Activated T-cell treated with anti-CD3 and anti-CD28 coated beads, Interleukin-2, amount 50 U/mL, for 24 hours (primary cell): Measurements from ENCODE around the gene SRL.

Experiments used
- DNase-seq: peaks from one replicate; pipeline ENCODE4 v3.0.0-alpha.2; 2020
- H3K27ac Mint-ChIP-seq: 2 replicates; pipeline ENCODE4 v1.8.0; 2020; ENCODE audit warnings: mild to moderate bottlenecking, mixed read lengths
- H3K27me3 Mint-ChIP-seq: 2 replicates; pipeline ENCODE4 v1.8.0; 2020; ENCODE audit warnings: mixed read lengths
- H3K36me3 Mint-ChIP-seq: 2 replicates; pipeline ENCODE4 v1.8.0; 2020; ENCODE audit warnings: low read depth, mixed read lengths
- H3K4me1 Mint-ChIP-seq: 2 replicates; pipeline ENCODE4 v1.8.0; 2020; ENCODE audit warnings: low read depth, mixed read lengths
- H3K4me3 Mint-ChIP-seq: 2 replicates; pipeline ENCODE4 v1.8.0; 2020; ENCODE audit warnings: mild to moderate bottlenecking, moderate library complexity, mixed read lengths
- H3K9me3 Mint-ChIP-seq: 2 replicates; pipeline ENCODE4 v1.8.0; 2020; ENCODE audit warnings: mixed read lengths

The SRL gene

GRCh38 chr16:4246777-4247459 lies 5.0 kb upstream of the SRL start:
- peaks cover 3% of the 10 kb centered on the region for H3K4me1 Mint-ChIP-seq
- H3K4me3 Mint-ChIP-seq = no peak overlapping the region
- H3K9me3 Mint-ChIP-seq = no peaks in the 10 kb centered on the region
- no peak for DNase-seq
- no peak overlapping the region for H3K27ac Mint-ChIP-seq
- peaks cover 16% of the 10 kb centered on the region for H3K36me3 Mint-ChIP-seq
- H3K27me3 Mint-ChIP-seq = no peaks in the 10 kb centered on the region

DNA sequence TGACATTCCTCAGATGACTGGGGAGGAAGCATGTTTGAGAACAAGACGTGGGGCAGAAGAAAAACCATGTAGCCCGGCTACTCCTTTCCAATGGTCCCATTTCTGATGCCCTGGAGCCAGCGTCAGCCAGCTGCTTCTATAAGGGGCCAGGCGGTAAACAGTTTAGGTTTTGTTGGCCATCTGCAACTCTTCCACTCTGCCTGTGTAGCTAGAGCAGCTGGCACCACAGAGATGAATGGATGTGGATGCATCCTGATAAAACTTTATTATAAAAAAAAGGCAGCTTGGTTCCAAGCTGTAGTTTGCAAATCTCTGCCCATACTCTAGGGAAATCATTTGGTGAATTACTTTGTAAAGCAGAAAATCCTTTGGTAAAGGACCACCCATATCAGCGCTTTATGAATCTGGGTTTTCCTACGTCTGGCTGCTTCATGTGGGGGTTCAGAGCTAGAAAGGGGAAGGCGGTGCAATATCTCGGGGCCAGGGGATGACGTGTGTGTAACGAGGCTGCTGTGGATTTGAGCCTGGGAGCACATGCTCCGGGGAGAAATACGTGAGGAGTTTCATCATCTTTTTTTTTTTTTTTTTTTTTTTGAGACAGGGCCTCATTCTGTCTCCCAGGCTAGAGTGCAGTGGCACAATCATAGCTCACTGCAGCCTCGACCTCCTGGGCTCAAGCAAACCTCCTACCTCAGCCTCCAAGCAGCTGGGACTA lies 3.4 kb upstream of the SRL start:
- H3K9me3 Mint-ChIP-seq = no peaks in the 10 kb centered on the region

DNA sequence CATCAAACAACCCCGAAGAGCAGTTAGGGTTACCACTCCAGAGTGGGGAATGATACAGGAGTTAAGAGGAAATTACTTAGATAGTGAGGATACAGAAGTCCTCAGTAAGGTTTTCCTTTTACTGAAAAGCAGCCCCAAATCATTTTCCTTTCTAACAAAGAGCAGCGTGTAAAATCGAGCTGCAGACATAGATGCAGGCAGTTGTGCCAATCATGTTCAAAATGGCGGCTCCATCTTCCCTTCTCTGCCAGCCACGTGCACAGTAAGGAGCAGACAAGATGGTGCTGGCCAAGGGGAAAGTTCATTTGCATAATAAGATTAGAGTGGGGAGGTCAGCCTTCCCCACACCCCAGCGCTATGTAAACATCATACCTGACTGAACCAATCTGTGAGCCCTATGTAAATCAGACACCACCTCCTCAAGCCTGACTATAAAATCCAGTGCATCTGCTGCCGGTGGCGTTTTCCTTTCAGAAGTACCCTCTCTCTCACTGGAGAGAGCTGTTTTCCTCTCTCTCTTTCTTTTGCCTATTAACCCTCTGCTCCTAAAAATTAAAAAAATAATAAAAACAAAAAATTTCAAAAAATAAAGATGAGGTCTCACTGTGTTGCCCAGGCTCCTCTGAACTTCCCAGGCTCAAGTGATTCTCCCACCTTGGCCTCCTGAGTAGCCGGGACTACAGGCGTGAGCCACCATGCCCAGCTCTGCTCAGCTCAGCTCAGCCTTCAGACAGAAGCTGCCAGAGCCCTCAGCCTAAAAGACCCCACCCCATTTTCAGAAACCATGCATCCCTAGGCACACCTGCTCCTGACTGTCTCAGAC lies 2.6 kb upstream of the SRL start:
- H3K27ac Mint-ChIP-seq = no peak overlapping the region
- H3K27me3 Mint-ChIP-seq = no peaks in the 10 kb centered on the region
- H3K4me1 Mint-ChIP-seq = no peaks in the 10 kb centered on the region
- peaks cover 8% of the 10 kb centered on the region for H3K36me3 Mint-ChIP-seq
- DNase-seq = no peak
- no peaks in the 10 kb centered on the region for H3K9me3 Mint-ChIP-seq
- H3K4me3 Mint-ChIP-seq = no peak overlapping the region

More for the DNA sequence above, 3.4 kb upstream of the SRL start:
- H3K27me3 Mint-ChIP-seq = no peaks in the 10 kb centered on the region
- H3K4me1 Mint-ChIP-seq = peaks cover 3% of the 10 kb centered on the region
- H3K27ac Mint-ChIP-seq = no peak overlapping the region
- no peak for DNase-seq
- H3K36me3 Mint-ChIP-seq = peaks cover 14% of the 10 kb centered on the region
- H3K4me3 Mint-ChIP-seq = no peak overlapping the region

DNA sequence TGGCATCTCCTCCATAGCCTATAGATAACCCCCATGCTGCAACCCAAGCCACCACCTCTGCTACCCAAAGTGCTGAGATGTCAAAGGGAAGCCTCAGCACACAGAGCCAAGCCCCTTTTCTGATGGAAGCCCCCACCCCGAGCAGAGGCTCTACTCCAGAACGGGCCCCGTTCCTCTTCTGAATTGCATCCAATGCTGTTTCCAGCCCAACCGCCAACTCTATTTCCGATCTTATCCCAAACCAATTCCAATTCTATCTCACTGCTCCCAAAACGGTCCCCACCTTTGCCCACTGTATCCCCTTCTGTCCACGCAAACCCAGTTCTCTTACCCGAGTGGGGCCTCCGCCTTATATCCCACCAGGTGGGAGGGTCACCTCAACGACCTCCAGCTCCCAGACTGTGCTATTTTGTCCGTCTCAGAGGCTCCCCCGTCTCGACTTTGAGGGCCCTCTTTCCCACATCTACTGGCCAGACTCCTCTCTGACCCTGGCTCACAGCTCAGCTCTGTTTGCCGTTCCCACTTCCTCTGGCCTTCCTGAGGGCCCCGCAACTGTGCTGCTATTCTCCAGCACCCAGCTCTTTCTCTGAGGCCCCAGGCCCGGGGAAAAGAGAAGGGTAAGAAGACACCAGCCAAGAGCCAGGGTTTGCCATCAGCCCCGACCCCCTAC lies 487 bp downstream of the SRL start:
- no peaks in the 10 kb centered on the region for H3K9me3 Mint-ChIP-seq
- H3K27ac Mint-ChIP-seq = no peak overlapping the region
- H3K4me1 Mint-ChIP-seq = no peaks in the 10 kb centered on the region
- peaks cover under 1% of the 10 kb centered on the region for H3K27me3 Mint-ChIP-seq
- no peak for DNase-seq
- H3K36me3 Mint-ChIP-seq = peaks cover 5% of the 10 kb centered on the region
- no peak overlapping the region for H3K4me3 Mint-ChIP-seq

DNA sequence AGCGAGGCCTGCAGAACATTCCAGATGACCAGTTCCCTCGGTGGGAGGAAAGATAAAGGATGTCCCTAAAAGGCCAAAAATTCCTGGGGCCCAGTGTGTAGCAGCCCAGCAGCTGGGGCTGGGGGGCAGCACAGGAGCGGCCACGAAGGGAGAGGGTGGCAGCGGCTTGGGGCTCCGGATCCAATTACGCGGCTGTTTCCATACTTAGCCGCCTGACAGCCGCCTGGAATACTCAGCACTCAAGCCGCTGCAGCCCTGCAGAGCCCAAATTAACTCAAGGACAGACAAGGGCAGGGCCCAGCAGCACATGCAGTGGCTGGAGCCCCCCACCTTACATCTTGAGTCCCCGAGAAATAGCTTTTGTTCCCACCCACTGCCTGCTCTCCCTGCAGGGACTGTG lies 1.3 kb downstream of the SRL start:
- Mint-ChIP-seq H3K36me3 (no peaks in the 10 kb centered on the region), H3K4me1 (no peaks in the 10 kb centered on the region), H3K27ac (no peak overlapping the region), H3K9me3 (no peaks in the 10 kb centered on the region), H3K27me3 (peaks cover 4% of the 10 kb centered on the region), H3K4me3 (no peak overlapping the region)
- no peak for DNase-seq

GRCh38 chr16:4239682-4240175 lies 2.2 kb downstream of the SRL start:
- Mint-ChIP-seq H3K4me1 (no peaks in the 10 kb centered on the region), H3K27me3 (peaks cover 4% of the 10 kb centered on the region), H3K27ac (no peak overlapping the region), H3K9me3 (no peaks in the 10 kb centered on the region), H3K36me3 (no peaks in the 10 kb centered on the region), H3K4me3 (no peak overlapping the region)
- DNase-seq = no peak

DNA sequence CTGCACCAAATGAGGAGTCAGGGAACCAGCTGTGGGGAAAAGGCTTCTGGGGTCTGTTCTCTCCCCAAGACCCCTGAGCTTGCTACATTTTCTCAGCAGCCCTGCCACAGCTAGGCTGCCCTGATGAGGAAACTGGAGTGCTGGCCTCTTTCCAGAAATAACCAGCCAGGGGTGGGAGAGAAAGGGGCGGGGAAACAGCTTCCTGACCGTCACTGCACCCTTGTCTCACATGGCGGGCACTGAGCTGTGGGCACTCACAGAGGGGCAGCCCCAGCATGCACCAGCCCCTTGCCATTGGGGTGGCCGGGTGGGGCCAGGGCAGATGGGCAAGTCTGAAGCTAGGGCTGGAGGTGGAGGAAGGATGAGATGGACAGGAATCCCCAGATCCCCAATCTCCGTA lies 2.9 kb downstream of the SRL start:
- Mint-ChIP-seq H3K4me1 (no peaks in the 10 kb centered on the region), H3K27me3 (peaks cover 4% of the 10 kb centered on the region), H3K9me3 (no peaks in the 10 kb centered on the region), H3K27ac (no peak overlapping the region), H3K36me3 (no peaks in the 10 kb centered on the region), H3K4me3 (no peak overlapping the region)
- no peak for DNase-seq

GRCh38 chr16:4233431-4233830 lies 8.4 kb downstream of the SRL start:
- Mint-ChIP-seq H3K4me1 (no peaks in the 10 kb centered on the region), H3K9me3 (no peaks in the 10 kb centered on the region), H3K4me3 (no peak overlapping the region), H3K36me3 (no peaks in the 10 kb centered on the region), H3K27ac (no peak overlapping the region), H3K27me3 (peaks cover 13% of the 10 kb centered on the region)
- DNase-seq = no peak

DNA sequence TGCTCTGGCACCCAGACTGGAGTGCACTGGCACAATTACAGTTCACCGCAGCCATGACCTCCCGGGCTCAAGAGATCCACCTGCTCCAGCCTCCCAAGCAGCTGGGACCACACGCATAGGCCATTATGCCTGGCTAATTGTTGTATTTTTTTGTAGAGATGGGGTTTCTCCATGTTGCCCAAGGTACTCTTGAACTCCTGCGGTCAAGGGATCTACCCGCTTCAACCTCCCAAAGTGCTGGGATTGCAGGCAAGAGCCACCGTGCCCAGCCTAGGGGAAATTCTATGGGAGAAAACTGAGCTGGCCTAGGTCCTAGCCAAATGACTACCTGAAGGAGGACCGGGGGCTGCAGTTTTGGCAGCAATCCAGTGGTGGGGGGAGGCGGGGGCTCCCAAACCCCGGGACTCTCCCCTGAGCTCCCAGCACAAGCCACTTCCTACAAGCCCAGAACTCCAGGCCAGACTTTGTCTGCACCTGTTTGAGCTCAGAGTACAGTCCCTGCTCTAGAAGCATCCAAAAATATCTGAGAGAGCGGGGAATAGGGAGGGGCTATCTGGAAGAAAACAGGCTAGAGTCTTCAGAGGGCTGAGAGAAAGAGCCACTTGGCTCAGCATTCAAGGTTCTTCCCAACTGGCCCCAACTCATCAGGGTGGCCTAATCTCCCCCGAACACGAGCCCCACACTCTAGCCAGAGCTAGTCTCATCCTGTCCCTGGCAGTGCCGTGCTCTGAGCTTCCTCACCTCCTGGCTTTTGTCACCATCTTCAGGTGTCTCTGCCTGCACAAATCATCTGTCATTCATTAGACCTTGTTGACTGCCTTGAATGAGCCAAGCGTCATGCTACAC lies 9.1 kb downstream of the SRL start:
- no peak for DNase-seq
- Mint-ChIP-seq H3K4me3 (no peak overlapping the region), H3K27me3 (peaks cover 13% of the 10 kb centered on the region), H3K4me1 (no peaks in the 10 kb centered on the region), H3K9me3 (no peaks in the 10 kb centered on the region), H3K36me3 (no peaks in the 10 kb centered on the region), H3K27ac (no peak overlapping the region)

DNA sequence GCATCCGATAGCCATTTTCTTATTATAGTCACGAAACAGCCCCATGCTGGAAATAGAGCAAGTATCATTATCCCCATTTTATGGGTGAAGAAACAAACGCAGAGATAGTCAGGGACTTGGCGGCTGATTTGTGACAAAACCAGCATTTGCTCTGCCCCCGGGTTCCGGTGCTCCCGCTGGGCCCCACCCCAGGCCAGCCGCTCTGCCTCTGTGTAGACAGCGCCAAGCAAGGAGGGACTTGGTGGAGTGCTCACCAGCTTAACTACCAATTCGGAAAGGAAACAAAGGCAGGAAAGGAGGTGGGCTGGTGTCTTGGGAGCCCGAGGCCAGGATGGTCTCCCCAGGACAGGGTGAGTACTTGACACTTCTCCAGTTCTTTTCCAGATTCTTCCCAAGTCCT lies 10.0 kb downstream of the SRL start:
- H3K27ac Mint-ChIP-seq = no peak overlapping the region
- no peak for DNase-seq
- H3K4me1 Mint-ChIP-seq = no peaks in the 10 kb centered on the region
- no peaks in the 10 kb centered on the region for H3K9me3 Mint-ChIP-seq
- no peaks in the 10 kb centered on the region for H3K36me3 Mint-ChIP-seq
- H3K27me3 Mint-ChIP-seq = peaks cover 13% of the 10 kb centered on the region
- H3K4me3 Mint-ChIP-seq = no peak overlapping the region

DNA sequence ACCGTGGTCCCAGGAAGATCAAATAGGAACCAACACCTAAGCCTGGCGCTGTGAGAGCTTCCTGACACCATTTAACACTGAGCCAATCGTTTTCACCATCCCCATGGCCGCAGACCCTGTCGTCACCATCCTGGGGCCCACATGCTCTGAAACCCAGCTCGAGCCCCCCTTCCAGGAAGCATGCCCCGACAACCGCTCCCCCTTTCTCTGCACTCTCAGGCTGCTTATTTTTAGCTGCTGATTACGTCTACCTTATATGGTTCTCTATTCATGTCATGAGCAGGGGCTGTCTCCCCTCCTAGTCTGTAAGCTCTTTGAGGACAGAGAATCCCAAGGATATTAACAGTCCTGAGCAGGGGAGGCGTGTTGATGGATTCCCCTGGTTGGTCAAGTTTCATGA lies 10.5 kb downstream of the SRL start:
- DNase-seq = no peak
- no peaks in the 10 kb centered on the region for H3K36me3 Mint-ChIP-seq
- no peak overlapping the region for H3K27ac Mint-ChIP-seq
- H3K4me3 Mint-ChIP-seq = no peak overlapping the region
- peaks cover 12% of the 10 kb centered on the region for H3K27me3 Mint-ChIP-seq
- no peaks in the 10 kb centered on the region for H3K4me1 Mint-ChIP-seq
- no peaks in the 10 kb centered on the region for H3K9me3 Mint-ChIP-seq

GRCh38 chr16:4227040-4227332 lies 14.9 kb downstream of the SRL start:
- no peaks in the 10 kb centered on the region for H3K27me3 Mint-ChIP-seq
- no peaks in the 10 kb centered on the region for H3K4me1 Mint-ChIP-seq
- no peaks in the 10 kb centered on the region for H3K9me3 Mint-ChIP-seq
- H3K27ac Mint-ChIP-seq = no peak overlapping the region
- H3K4me3 Mint-ChIP-seq = no peak overlapping the region
- DNase-seq = no peak
- no peaks in the 10 kb centered on the region for H3K36me3 Mint-ChIP-seq

GRCh38 chr16:4226251-4227039 lies 15.4 kb downstream of the SRL start:
- Mint-ChIP-seq H3K4me1 (no peaks in the 10 kb centered on the region), H3K9me3 (no peaks in the 10 kb centered on the region), H3K36me3 (no peaks in the 10 kb centered on the region), H3K27me3 (no peaks in the 10 kb centered on the region), H3K27ac (no peak overlapping the region), H3K4me3 (no peak overlapping the region)
- DNase-seq = no peak
